ENCODE measurements around the gene GATA6. TPM values are rescaled to one million over a fixed set of nuclear protein-coding genes. Genes with fewer than 3 reads are reported as not detected.
"Not testable (repeated sequence)": the region's sequence is repeated elsewhere in the genome, so short reads cannot be mapped to it uniquely, and the experiment has no call there.

Gene GATA6
- polyA plus RNA-seq, 3 donors from 2014 or later = 0.09 TPM; not detected in 2

DNA sequence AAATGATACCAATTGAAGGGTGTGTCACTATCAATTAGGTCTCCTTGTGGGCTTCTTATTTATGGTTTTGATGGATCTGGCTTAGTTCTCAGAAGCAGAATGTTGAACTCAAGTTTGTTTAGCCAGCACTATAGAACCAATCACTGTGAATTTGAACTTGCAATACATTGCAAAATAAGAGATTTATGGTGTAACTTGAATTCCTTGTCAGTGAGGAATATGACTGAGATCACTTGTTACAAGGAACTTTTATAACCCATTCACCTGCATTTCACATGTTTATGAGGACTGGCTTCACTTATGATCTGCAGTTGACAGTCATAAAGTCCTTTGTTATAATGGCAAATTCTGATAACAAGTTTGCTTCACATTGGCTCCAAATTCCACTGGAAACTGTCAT is 9.8 kb downstream of the GATA6 start:
- peaks cover 4 to 7% of the 10 kb centered on the region in 2 donors for H3K4me1 Mint-ChIP-seq
- no peak overlapping the region for H3K27ac Mint-ChIP-seq
- H3K9me3 Mint-ChIP-seq = peaks cover 0 to 5% (median 0%) of the 10 kb centered on the region in 6 donors
- peaks cover 0 to 3% (median 0%) of the 10 kb centered on the region in 3 donors for H3K36me3 Mint-ChIP-seq
- DNase-seq = no peak
- H3K27me3 Mint-ChIP-seq (ENCODE audit: low read depth in 3 of 3) = peaks cover 5 to 34% (median 23%) of the 10 kb centered on the region in 3 donors
- H3K4me3 Mint-ChIP-seq = no peak overlapping the region

DNA sequence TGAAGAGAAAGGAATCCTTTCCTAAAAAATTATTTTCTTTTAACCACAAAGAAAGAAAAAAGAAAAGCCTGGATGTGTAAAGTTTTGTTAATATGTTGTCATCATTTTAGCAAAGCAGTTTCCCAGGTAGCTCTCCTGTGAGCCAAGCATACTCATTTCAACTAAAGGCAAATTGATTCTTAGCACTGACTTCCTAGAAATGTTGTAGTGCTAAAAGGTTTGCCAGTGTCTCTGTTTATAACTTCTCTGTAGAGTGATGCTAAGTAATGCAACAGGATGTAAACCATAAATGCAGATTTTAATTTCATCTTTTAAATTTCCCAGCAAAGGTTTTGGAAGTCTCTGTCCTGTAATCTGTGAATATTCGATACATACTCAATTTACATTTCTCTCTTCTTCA is 10.2 kb downstream of the GATA6 start:
- peaks cover 4 to 7% of the 10 kb centered on the region in 2 donors for H3K4me1 Mint-ChIP-seq
- H3K27ac Mint-ChIP-seq = no peak overlapping the region
- H3K9me3 Mint-ChIP-seq = peaks cover 0 to 5% (median 0%) of the 10 kb centered on the region in 6 donors
- peaks cover 0 to 3% (median 0%) of the 10 kb centered on the region in 3 donors for H3K36me3 Mint-ChIP-seq
- no peak for DNase-seq
- no peak overlapping the region for H3K4me3 Mint-ChIP-seq
- peaks cover 4 to 29% (median 22%) of the 10 kb centered on the region in 3 donors for H3K27me3 Mint-ChIP-seq (ENCODE audit: low read depth in 3 of 3)

DNA sequence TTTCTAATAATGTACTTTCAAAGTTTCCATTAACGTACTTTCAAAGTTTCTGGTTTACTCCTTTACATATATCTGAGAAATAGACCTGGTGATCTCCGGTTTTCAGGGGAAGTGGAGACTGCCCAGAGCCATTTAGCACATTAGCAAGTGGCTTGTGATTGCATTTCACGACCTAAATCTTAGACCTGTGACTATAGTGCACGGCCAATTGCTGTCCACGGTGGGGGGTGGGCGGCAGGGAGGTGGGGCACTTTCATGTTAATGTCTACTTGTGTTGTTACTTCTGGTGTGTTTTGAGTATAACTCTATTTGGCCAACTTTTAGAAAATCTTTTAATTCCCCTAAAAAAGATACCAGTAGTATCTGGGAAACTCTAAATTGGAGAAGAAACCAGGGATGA is 11.3 kb downstream of the GATA6 start:
- Mint-ChIP-seq H3K4me1 (peaks cover 4 to 7% of the 10 kb centered on the region in 2 donors), H3K36me3 (peaks cover 0 to 3% (median 0%) of the 10 kb centered on the region in 3 donors), H3K27ac (no peak overlapping the region), H3K4me3 (no peak overlapping the region), H3K9me3 (peaks cover 0 to 5% (median 0%) of the 10 kb centered on the region in 6 donors), H3K27me3 (ENCODE audit: low read depth in 3 of 3) (peaks cover 6 to 22% (median 20%) of the 10 kb centered on the region in 3 donors)
- no peak for DNase-seq

DNA sequence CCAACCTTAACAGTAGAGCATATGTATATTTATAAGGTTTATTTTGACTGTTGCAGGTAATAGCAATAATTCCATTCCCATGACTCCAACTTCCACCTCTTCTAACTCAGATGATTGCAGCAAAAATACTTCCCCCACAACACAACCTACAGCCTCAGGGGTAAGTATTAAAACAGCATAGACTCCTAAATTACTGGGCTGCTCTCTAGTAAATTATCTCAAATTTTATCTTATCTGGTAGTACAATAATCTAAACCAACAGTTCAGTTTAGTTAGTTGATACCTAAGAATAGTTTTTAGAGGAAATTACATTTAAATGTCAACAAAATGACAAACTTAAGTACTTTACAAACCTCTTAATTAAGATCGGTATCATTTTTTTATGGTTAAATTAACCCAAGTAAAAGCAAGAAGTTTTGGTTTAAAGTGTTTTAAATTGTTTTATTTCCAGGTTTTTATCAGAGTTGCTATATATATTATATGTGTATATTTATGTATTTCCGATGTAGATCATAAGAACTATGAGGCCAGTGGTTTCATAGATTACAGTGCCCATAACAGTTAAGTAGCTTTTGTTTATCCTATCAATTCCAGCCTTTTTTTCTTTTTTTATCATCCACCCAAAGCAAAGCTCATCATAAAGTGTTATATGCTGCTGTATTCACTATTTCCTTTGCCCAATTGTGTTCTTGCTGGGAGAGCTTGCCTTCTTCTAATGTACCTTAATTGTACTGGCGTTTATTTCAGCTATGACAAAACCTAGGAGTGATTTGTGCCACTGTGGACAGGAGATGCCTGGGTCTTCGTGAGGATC is 13.7 kb downstream of the GATA6 start:
- Mint-ChIP-seq H3K4me3 (no peak overlapping the region), H3K9me3 (no peaks in the 10 kb centered on the region), H3K27ac (no peak overlapping the region), H3K4me1 (no peaks in the 10 kb centered on the region), H3K36me3 (peaks cover 0 to 3% (median 0%) of the 10 kb centered on the region in 3 donors), H3K27me3 (ENCODE audit: low read depth in 3 of 3) (peaks cover 5 to 10% (median 10%) of the 10 kb centered on the region in 3 donors)
- DNase-seq = no peak

DNA sequence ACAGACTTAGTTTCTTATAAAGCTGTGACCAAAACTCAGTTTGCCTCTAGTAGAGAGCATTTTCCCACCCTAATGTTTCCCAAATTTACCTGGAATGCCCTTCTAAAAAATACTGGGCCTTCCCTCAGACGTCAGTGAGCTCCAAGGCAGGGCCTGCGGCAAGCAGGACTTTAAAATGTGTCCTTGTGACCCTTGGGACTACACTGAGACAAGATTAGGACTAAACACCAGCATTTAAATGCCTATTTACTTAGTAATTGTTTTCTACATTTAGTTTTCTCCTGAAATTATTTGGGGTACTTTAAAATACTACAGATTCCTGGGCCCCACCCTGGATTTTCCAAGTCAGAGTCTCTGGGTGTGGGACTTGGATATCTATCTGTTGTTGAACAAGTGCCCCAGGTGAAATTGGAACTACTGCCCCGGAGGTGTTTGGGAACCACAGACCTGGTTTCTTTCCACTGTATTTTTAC is 14.3 kb downstream of the GATA6 start:
- Mint-ChIP-seq H3K27me3 (ENCODE audit: low read depth in 3 of 3) (peaks cover 8 to 14% (median 10%) of the 10 kb centered on the region in 3 donors), H3K9me3 (no peaks in the 10 kb centered on the region), H3K27ac (no peak overlapping the region), H3K4me3 (no peak overlapping the region), H3K4me1 (no peaks in the 10 kb centered on the region), H3K36me3 (peaks cover 0 to 3% (median 0%) of the 10 kb centered on the region in 3 donors)
- no peak for DNase-seq

DNA sequence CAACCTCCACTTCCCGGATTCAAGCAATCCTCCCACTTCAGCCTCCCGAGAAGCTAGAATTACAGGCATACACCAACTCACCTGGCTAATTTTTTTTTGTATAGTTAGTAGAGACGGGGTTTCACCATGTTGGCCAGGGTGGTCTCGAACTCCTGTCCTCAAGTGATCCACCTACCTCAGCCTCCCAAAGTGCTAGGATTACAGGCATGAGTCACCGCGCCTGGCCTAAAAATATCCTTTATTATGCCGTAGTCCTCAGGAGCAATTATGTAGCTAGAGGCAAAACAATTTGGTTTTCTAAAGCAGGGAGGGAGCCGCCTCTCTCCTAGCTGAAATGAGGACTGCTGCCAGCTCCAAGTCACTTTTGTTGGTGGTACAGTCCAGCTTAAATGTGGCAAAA is 15.2 kb downstream of the GATA6 start:
- not testable (repeated sequence) for DNase-seq, H3K9me3 Mint-ChIP-seq, H3K27ac Mint-ChIP-seq, H3K4me3 Mint-ChIP-seq, H3K36me3 Mint-ChIP-seq, H3K4me1 Mint-ChIP-seq
- H3K27me3 Mint-ChIP-seq (ENCODE audit: low read depth in 3 of 3) = peaks cover 8 to 13% (median 10%) of the 10 kb centered on the region in 3 donors

DNA sequence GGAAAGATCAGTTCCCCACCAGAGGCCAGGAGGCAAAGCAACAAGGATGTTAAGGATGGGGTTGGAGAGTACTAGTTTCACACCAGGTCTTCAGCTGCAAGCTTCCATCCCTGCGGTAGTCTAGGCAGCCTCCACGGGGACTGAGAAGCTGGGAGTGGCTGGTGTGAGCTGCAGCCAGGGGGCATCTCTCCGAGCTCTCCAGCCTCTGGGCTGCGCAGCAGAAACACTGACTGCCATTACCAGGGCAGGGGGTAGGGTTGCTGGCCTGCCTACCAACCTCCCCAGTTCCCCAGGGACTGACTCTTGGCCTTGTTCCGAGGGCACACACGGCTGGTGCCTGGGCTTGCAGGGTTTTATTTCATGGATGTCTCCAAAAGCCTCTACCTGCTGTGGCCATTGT is 15.9 kb downstream of the GATA6 start:
- peaks cover 6 to 12% (median 10%) of the 10 kb centered on the region in 3 donors for H3K27me3 Mint-ChIP-seq (ENCODE audit: low read depth in 3 of 3)
- no peak overlapping the region for H3K4me3 Mint-ChIP-seq
- H3K4me1 Mint-ChIP-seq = no peaks in the 10 kb centered on the region
- no peak for DNase-seq
- no peak overlapping the region for H3K27ac Mint-ChIP-seq
- no peaks in the 10 kb centered on the region for H3K9me3 Mint-ChIP-seq
- H3K36me3 Mint-ChIP-seq = peaks cover 0 to 3% (median 0%) of the 10 kb centered on the region in 3 donors

DNA sequence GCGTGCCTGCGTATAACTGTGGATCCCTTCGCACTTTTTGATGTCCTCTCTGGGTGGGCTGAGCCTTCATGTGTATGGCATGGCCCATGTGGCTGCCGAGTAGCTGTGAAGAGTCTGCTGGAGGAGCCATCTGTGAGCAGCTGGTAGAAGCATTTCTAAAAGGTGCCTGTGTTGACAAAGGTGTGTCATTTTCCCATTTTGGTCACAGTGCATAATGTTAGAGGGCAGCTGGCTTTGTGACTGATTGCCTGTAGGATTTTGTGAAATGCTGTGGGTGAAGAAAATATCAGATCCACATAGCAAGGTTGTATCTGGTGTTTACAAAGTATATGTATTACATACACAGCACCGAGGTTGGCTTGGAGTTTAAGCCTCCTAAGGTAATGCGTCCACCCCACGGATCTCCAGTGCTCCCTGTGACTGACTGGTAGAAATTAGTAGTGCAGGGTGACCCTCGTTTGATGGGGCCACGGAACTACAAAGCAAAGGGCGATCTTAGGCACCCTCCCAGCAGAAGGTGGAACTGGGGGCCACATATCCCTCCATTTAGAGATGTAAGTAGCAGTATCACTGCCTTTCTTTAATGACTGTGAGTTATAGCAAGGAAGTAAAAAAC is 16.5 kb downstream of the GATA6 start:
- Mint-ChIP-seq H3K27ac (no peak overlapping the region), H3K27me3 (ENCODE audit: low read depth in 3 of 3) (peaks cover 6 to 14% (median 13%) of the 10 kb centered on the region in 3 donors), H3K4me1 (peaks cover 4 to 5% of the 10 kb centered on the region in 2 donors), H3K4me3 (no peak overlapping the region), H3K36me3 (peaks cover 0 to 6% (median 0%) of the 10 kb centered on the region in 3 donors), H3K9me3 (no peaks in the 10 kb centered on the region)
- DNase-seq = no peak

DNA sequence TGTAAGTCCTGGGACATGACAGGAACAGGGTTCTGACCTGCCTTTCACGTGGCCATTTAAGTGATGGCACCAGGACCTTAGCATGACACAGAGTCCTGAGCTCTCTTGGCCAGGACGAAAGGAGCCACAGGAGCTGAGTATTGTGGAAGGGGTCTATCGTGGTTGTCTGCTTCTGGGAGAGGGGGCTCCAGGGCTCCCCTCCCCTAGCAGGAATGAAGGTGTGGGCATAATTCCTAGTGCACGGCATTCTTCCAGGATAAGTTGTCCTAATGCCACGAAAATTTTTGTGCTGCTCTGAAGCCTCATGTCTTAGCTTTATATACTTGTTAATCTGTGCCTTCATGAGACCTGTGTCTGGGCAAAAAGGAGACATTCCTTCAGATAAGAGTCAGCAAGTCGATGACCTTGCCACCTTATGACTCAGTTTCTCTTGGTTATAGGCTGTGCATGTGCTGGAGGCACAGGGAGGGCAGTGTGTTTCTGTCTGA is 17.1 kb downstream of the GATA6 start:
- Mint-ChIP-seq H3K36me3 (peaks cover 0 to 7% (median 0%) of the 10 kb centered on the region in 3 donors), H3K9me3 (no peaks in the 10 kb centered on the region), H3K4me1 (peaks cover 5 to 7% of the 10 kb centered on the region in 2 donors), H3K4me3 (no peak overlapping the region), H3K27ac (no peak overlapping the region), H3K27me3 (ENCODE audit: low read depth in 3 of 3) (peaks cover 6 to 15% (median 12%) of the 10 kb centered on the region in 3 donors)
- no peak for DNase-seq

DNA sequence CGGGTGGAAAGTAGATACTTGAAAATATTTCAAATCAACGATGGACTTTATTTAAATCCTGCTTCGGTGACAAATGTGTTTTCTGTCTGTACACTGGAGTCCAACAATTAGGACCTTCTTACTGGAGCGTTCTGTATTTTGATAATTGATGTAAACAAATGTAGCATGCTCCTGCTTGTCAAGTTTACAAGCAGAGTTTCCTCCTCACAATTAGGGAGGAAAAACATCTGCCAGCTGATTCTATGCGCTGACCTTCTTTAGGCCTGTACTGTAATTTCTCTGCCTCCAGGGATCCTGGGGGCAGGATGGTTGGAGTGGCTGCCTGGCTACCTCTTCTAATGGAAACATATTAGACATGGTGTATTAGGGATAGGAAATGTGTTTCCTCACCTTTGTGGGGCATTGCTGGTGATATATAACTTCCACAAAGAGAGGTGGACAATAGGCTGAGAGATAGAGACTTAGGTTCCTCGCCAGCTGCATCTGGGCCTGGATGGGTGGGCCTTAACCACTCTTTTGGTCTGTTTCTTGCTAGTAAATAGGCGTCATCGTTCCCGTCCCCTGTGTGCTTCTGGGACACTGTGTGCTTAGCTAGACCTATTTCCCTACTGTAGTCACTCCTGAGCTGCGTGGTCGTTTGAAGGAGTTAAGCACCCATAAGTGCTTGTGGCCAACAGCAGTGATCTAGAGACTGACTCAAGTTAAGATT is 19.3 kb downstream of the GATA6 start:
- Mint-ChIP-seq H3K4me3 (no peak overlapping the region), H3K27ac (no peak overlapping the region)

DNA sequence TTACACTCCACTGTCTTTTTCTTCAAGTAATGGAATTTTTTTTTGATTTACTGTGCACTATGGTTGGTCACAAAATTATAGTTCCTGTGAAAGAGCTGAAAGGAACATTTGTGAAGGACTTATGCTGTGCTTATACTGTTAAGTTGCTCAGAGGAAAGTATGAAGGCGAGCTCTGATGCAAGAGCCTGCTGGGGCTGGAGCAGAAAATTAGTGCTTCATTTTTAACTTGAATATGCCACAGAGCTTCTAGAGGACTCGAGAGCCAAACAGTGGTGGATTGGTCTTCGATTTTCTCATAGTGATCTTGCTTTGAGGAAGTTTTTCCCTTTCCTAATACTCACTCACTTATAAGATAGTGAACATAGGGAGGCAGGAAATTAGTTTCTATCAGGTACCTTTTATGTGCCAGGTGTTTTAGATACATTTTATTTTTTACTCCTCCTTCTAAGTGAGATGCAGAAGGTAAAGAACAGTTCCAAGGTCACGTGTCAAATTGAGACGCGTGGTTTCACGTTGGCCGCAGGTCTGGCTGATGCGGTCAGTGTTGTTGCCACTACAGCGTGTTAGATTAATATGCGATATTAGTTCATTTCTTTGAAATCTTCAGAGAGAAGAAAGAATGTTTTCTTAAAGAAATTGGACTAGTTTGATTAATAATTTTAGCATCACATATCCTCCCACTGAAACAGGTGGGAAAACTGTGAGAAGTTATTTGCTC is 20.2 kb downstream of the GATA6 start:
- DNase-seq = no peak
- peaks cover 5 to 7% of the 10 kb centered on the region in 2 donors for H3K4me1 Mint-ChIP-seq
- H3K4me3 Mint-ChIP-seq = no peak overlapping the region
- H3K27ac Mint-ChIP-seq = no peak overlapping the region
- peaks cover 0 to 4% (median 4%) of the 10 kb centered on the region in 3 donors for H3K36me3 Mint-ChIP-seq
- peaks cover 5 to 25% (median 11%) of the 10 kb centered on the region in 3 donors for H3K27me3 Mint-ChIP-seq (ENCODE audit: low read depth in 3 of 3)
- no peaks in the 10 kb centered on the region for H3K9me3 Mint-ChIP-seq

More for the DNA sequence above, 19.3 kb downstream of the GATA6 start:
- Mint-ChIP-seq H3K36me3 (peaks cover 0 to 4% (median 0%) of the 10 kb centered on the region in 3 donors), H3K9me3 (no peaks in the 10 kb centered on the region), H3K27me3 (ENCODE audit: low read depth in 3 of 3) (peaks cover 5 to 21% (median 9%) of the 10 kb centered on the region in 3 donors), H3K4me1 (peaks cover 5 to 7% of the 10 kb centered on the region in 2 donors)
- no peak for DNase-seq

DNA sequence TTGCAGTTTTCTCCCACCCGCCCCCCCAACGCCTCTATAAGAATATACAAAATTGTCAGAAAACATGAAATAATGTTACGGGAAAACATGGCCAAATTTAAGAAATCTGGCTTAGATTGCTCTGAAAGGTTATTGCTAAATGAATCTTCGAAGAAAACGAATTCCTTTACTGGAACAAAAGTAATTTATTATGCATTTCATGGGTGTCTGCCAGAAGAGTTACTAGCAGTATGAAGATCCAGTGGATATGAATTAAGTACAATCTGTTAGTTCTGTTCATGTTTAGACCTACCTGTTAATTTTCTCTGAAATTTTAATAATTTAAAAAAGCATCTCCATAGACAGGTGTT is 21.9 kb downstream of the GATA6 start:
- Mint-ChIP-seq H3K36me3 (peaks cover 0 to 4% (median 4%) of the 10 kb centered on the region in 3 donors), H3K4me1 (peaks cover 5 to 7% of the 10 kb centered on the region in 2 donors), H3K27me3 (ENCODE audit: low read depth in 3 of 3) (peaks cover 8 to 22% (median 13%) of the 10 kb centered on the region in 3 donors), H3K9me3 (no peaks in the 10 kb centered on the region), H3K27ac (no peak overlapping the region), H3K4me3 (no peak overlapping the region)
- no peak for DNase-seq

DNA sequence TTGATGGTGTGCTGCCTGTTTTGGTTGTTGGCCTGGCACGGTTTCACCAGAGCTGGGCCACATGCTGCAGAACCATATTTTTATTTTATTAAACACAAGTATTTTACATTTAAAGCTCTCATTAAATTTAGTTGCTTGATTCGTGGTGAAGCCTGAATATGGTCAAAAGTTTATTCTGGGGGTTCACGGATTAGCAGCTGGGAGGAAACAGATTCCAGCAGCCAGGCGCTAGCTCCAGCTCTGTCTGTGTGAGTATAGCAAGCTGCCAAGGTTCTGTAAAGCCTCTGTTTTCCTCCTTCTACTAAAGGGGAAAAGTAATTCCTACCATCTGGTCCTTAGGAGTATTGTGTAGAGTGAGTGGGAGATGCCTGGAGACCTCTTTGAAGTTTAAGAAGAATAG is 22.5 kb downstream of the GATA6 start:
- Mint-ChIP-seq H3K36me3 (peaks cover 0 to 4% (median 4%) of the 10 kb centered on the region in 3 donors), H3K4me3 (no peak overlapping the region), H3K27ac (no peak overlapping the region), H3K4me1 (peaks cover 5 to 7% of the 10 kb centered on the region in 2 donors), H3K9me3 (no peaks in the 10 kb centered on the region), H3K27me3 (ENCODE audit: low read depth in 3 of 3) (peaks cover 8 to 25% (median 13%) of the 10 kb centered on the region in 3 donors)
- DNase-seq = no peak
